ENCODE measurements around the gene NPW.

NPW gene

GRCh38 chr16:2040787-2041522, 21.4 kb downstream of the NPW start:
- H3K27ac ChIP-seq = peak overlapping the region; percentile 56
- TF ChIP-seq ZFX (IDR thresholded peaks at IDR 0.05; ENCODE audit: borderline replicate concordance) (no peak), CTCF (IDR thresholded peaks at IDR 0.05) (no peak)

GRCh38 chr16:2042171-2042985, 22.8 kb downstream of the NPW start:
- TF ChIP-seq ZFX (IDR thresholded peaks at IDR 0.05; ENCODE audit: borderline replicate concordance) (no peak), CTCF (IDR thresholded peaks at IDR 0.05) (no peak)
- H3K27ac ChIP-seq = no peak overlapping the region

GRCh38 chr16:2042986-2043666, 23.5 kb downstream of the NPW start:
- no peak overlapping the region for H3K27ac ChIP-seq
- no peak for TF ChIP-seq ZFX (IDR thresholded peaks at IDR 0.05; ENCODE audit: borderline replicate concordance)
- no peak for TF ChIP-seq CTCF (IDR thresholded peaks at IDR 0.05)

GRCh38 chr16:2043667-2044451, 24.3 kb downstream of the NPW start:
- TF ChIP-seq ZFX (IDR thresholded peaks at IDR 0.05; ENCODE audit: borderline replicate concordance) = no peak
- no peak for TF ChIP-seq CTCF (IDR thresholded peaks at IDR 0.05)
- H3K27ac ChIP-seq = no peak overlapping the region

- TF ChIP-seq ZFX (IDR thresholded peaks at IDR 0.05; ENCODE audit: borderline replicate concordance) (no peak), CTCF (IDR thresholded peaks at IDR 0.05) (no peak)
- H3K27ac ChIP-seq = no peak overlapping the region
These were observed 25.0 kb downstream of the NPW start for GRCh38 chr16:2044541-2044940.

GRCh38 chr16:2045965-2046892, 26.6 kb downstream of the NPW start:
- no peak overlapping the region; the same call in 1 of the 2 replicates for H3K27ac ChIP-seq
- TF ChIP-seq ZFX (IDR thresholded peaks at IDR 0.05; ENCODE audit: borderline replicate concordance) (no peak), CTCF (IDR thresholded peaks at IDR 0.05) (no peak)
